GM19240 (cell line): Measurements from ENCODE around the gene DNASE1L1.

ENCODE experiments used
- DNase-seq: peaks from one replicate; pipeline ENCODE4 v3.0.0; 2011; ENCODE audit warnings: low spot score; ENCODE audit not compliant: insufficient read length

The DNASE1L1 gene

GRCh38 chrX:154382483-154383069 lies 26.5 kb downstream of the DNASE1L1 start:
- no peak for DNase-seq

- no peak for DNase-seq
Observed at GRCh38 chrX:154381271-154381670, 27.8 kb downstream of the DNASE1L1 start.

DNA sequence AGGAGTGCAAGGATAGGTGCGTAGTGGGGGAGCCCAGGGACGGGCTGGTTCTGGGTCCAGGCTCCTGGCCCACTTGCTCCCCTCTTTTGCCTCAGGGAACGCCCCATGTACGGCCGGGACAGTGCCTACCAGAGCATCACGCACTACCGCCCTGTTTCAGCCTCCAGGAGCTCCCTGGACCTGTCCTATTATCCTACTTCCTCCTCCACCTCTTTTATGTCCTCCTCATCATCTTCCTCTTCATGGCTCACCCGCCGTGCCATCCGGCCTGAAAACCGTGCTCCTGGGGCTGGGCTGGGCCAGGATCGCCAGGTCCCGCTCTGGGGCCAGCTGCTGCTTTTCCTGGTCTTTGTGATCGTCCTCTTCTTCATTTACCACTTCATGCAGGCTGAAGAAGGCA lies 28.3 kb downstream of the DNASE1L1 start:
- DNase-seq: no peak

GRCh38 chrX:154380153-154380552 lies 28.9 kb downstream of the DNASE1L1 start:
- no peak for DNase-seq

DNA sequence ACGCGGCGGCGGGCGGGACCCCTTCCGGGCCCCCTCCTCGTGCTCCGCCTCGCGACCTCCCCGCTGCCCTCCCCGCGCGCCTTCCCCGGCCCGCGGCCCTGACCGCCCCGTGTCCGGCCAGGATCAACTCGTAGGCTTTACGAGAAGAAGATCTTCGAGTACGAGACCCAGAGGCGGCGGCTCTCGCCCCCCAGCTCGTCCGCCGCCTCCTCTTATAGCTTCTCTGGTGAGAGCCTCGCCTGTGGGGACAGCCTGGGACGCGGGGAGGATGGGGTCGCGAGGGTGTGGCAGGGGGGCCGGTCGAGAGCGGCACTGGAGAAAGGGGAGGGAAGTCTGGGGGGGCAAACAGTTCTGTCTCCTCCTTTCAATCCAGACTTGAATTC lies 29.5 kb downstream of the DNASE1L1 start:
- no peak for DNase-seq

GRCh38 chrX:154378799-154379568 lies 30.1 kb downstream of the DNASE1L1 start, which contains the start of gene EMD:
Gene EMD, plus strand, starts transcription at chrX:154379295. Its CDS starts 190 bp downstream, at chrX:154379485.
- DNase-seq: peak; percentile 55

- peak; percentile 72 for DNase-seq
Observed at GRCh38 chrX:154378059-154378798, 30.8 kb downstream of the DNASE1L1 start.

DNA sequence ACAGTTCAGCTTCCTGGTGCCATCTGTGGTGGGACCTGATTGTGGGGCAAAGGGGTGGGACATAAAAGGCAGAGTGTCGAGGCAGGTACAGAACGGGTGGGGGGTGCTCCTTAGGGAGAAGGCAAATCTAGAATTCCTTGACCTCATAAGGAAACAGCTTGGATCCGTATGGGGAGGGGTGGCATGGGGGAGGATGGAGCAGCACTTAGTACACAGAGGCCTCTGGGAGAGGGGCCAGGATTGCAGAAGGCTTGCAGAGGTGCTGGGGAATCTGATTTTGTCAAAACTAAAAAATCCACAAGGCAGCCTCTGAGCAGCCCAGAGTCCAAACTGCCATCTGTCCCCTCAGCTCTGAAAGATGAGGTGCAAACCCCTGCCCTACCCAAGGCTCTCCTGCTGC lies 32.3 kb downstream of the DNASE1L1 start:
- no peak for DNase-seq

- DNase-seq: no peak
Observed at GRCh38 chrX:154375156-154375504, 33.9 kb downstream of the DNASE1L1 start.

DNA sequence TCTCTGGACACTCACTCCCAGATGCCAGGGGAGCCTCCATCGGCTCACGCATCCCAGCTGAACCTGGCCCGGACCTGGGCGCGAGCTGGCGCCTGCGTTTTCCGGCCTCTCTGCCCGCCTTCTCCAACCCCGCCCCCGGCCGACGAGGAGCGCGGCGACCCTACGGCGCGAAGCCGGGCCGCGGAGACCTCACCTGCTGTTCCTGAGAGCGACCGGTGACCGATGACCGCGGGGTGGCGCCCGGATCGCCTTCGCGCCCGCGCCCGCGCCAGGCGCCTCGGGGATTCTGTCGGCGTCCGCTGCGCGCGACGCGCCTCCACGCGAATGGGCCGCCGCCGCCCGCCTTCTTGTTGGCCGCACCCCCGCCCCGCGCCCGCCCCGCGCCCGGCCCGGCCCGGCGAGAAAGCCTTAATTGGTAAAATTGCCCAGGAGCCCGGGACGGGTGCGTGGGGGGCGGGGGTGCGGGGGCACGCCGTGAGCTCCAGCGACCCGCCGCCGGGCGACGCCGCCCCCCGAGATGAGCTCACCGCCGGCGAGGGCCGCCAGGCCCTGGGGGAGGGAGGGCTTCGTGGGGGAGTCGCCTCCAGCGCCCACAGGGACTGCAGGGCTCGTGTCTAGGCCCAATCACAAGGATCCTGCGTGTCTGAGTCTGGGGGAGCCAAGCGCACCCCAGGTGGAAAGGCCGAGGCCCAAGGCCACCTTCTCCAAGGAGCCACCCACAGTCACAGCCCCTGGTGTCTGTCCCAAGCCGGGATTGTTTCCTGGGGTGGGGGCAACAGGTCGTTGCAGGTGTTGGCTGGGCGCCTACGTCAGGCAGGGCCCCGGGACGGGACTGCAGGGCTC lies 34.5 kb downstream of the DNASE1L1 start, which contains the start of gene FLNA:
TSS of gene FLNA (minus strand) at position 322 of the 843 bp plus-strand sequence. CDS start 3,389 bp downstream, outside the sequence.
- no peak for DNase-seq

DNA sequence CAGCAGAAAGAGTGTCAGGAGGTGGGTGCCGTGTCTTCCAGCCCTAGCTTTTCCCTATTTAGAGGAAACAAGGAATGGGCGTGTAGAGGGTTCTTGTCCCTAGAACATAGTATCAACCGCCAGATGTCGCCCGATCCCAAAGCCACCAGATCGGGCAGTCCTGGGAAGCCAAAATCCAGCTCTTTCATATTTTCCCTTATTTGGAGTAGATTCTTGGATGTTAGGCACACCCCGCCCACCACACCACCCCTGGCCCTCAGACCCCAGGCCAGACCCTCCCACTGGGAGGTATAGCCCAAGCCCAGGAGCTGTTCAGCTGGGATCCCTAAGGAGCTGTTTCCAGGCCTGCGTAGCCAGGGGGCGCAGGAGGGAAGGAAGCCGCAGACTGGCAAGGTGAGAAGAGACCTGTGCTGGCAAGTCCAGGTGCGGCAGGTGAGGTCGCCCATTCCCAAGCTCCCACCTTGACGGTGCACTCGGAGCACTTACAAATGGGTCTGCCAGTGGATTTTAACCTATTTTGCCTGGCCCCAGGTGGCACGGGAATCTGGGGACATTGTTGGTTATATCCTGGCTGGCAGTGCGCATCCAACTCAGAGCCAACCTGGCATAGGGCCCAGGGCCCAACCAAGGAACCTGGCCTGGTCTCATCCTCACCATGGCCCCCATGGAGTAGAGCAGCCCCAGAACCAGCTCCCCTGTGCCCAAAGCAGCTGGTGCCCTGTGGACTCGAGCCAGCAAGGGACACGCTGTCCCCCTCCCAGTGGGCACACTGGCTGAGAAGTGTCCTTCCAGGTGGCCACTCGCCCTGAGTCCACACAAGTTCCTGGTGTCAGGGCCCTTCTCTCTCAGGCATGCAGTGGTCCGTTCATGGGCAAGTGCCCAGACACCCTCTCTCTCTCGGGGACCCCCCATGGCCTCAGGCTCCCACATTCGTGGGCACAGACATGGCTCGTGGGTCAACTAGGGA lies 35.4 kb downstream of the DNASE1L1 start:
- no peak for DNase-seq

DNA sequence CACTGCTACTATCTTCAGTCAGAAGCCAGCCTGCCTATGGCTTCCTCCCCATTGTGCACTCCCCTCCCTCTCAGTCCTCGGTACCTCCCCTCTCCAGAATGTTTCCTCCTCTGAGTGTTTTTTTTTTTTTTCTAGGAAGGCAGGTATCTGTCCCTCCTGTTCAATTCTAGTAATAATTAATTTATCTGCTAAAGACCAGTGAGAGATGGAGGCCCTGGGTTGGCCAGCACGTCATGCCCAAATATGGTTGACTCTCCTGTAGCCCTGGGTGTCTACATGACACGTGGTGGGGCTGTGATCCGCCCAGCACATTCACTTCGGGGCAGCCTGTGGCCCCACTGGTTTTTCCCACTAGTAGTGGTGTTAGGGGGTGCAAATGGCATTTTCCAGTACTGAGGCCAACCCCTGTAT lies 36.4 kb downstream of the DNASE1L1 start:
- peak; percentile 41 for DNase-seq

DNA sequence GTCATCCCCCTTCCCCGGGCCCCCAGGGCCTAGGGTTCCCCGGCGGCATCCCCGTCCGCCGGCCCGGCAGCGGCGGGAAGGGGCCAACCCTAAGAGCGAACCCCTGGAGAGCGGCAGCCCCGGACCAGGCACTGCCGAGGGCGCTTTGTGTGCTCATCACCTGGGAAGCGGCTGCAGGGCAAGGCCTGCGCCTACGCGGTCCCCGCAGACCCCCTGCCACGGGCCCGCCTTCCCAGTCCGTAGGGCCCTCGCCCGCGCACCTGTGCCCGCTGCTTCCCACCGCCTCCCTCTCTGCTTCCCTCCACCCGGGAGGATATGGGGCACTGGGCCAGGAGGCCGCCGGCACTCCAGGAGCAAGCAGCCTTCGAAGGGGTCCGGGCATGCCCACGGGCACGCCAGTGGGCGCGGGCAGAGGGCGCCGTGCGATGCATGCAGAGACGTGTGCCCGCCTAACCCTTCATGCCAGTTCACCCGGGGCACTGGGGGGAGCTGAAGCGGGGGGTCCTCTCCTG lies 37.2 kb downstream of the DNASE1L1 start:
- no peak for DNase-seq

GRCh38 chrX:154371017-154371788 lies 37.9 kb downstream of the DNASE1L1 start:
- peak; percentile 64 for DNase-seq

GRCh38 chrX:154370300-154371016 lies 38.6 kb downstream of the DNASE1L1 start:
- no peak for DNase-seq

GRCh38 chrX:154369449-154370299 lies 39.4 kb downstream of the DNASE1L1 start:
- peak; percentile 34 for DNase-seq

GRCh38 chrX:154368630-154369448 lies 40.2 kb downstream of the DNASE1L1 start:
- peak; percentile 54 for DNase-seq
